RWPE2 (cell line): ENCODE data around the gene ANKRD28.
"Not testable (repeated sequence)": the region's sequence is repeated elsewhere in the genome, so short reads cannot be mapped to it uniquely, and the experiment has no call there.

ENCODE experiments used
- ATAC-seq: fragments of 200-7000 bp; cut with Tn5 transposase; 3 replicates; pipeline ENCODE4 v1.9.1; 2021; ENCODE audit warnings: low read depth
- DNase-seq: peaks from one replicate; pipeline ENCODE4 v3.0.0-alpha.2; 2020; ENCODE audit warnings: low spot score
- H3K27ac ChIP-seq: fragments of 450-650 bp; 2 replicates; pipeline ENCODE4 v1.5.1; 2017; ENCODE audit warnings: mild to moderate bottlenecking; ENCODE audit not compliant: poor library complexity, severe bottlenecking
- H3K27me3 ChIP-seq: fragments of 250-450 bp; sonication (Bioruptor Pico); 2 replicates; pipeline ENCODE4 v1.5.1; 2021; ENCODE audit warnings: mild to moderate bottlenecking, moderate library complexity; ENCODE audit not compliant: insufficient read depth, poor library complexity, severe bottlenecking
- H3K36me3 ChIP-seq: fragments of 250-450 bp; sonication (Bioruptor Pico); 2 replicates; pipeline ENCODE4 v1.5.1; 2020; ENCODE audit warnings: low read depth, mild to moderate bottlenecking, moderate library complexity
- H3K4me1 ChIP-seq: fragments of 250-450 bp; sonication (Bioruptor Pico); 2 replicates; pipeline ENCODE4 v1.5.1; 2021; ENCODE audit warnings: mild to moderate bottlenecking, moderate library complexity; ENCODE audit not compliant: insufficient read depth, poor library complexity, severe bottlenecking
- H3K4me3 ChIP-seq: fragments of 250-450 bp; sonication (Bioruptor Pico); 2 replicates; pipeline ENCODE4 v1.5.1; 2021; ENCODE audit warnings: mild to moderate bottlenecking, moderate library complexity; ENCODE audit not compliant: severe bottlenecking
- H3K9me3 ChIP-seq: fragments of 250-450 bp; sonication (Bioruptor Pico); 2 replicates; pipeline ENCODE4 v1.5.1; 2021; ENCODE audit warnings: mild to moderate bottlenecking, moderate library complexity; ENCODE audit not compliant: severe bottlenecking
- TF ChIP-seq, protein P1 (sequence below): fragments of 450-650 bp; IDR thresholded peaks from one replicate; pipeline ENCODE4 v1.5.1; 2017; ENCODE audit warnings: mild to moderate bottlenecking, moderate library complexity; ENCODE audit not compliant: poor library complexity, severe bottlenecking

ANKRD28 gene

DNA sequence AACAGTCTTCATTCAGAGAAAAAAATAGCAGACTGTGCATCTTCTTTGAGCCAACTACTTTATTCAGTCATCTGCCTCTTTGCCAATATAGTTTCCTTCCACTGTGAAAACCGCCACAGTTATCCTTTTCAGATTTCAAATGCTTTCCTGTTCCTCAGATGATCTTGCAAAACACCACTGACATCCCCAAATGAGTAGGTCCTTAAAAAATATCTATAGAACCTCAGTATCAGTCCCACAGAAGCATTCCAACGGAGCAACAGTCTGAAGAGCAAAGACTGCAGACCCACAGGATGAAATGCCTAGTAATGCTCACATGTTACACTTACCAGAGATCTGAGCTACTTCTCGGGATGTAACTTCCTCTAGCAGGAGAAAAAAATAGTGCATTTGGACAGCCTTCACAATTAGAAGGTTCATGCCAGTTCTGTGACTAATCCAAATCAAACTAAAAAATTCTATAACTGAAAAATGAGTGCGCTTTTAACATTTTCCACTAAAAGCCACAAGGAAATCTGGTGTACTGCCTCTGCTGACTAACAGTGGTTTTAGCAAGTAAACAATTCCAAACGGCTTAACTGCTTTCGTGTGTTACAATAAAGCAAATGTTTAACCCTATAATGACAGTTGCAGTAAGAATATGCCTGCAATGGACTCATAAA, at the start of gene ANKRD28:
Gene ANKRD28, minus strand, starts transcription at position 338 of the 662 bp plus-strand sequence. CDS start 1,458 bp downstream, outside the sequence.
- Histone ChIP-seq H3K27ac (peak within 1 kb of the TSS; percentile 99), H3K36me3 (peaks cover 21% of the 10 kb centered on the region), H3K4me1 (peaks cover 55% of the 10 kb centered on the region), H3K27me3 (no peaks in the 10 kb centered on the region), H3K4me3 (peak within 1 kb of the TSS; percentile 33), H3K9me3 (no peaks in the 10 kb centered on the region)
- DNase-seq (no peak), ATAC-seq (peak; percentile 83)
- TF ChIP-seq, protein P1, sequence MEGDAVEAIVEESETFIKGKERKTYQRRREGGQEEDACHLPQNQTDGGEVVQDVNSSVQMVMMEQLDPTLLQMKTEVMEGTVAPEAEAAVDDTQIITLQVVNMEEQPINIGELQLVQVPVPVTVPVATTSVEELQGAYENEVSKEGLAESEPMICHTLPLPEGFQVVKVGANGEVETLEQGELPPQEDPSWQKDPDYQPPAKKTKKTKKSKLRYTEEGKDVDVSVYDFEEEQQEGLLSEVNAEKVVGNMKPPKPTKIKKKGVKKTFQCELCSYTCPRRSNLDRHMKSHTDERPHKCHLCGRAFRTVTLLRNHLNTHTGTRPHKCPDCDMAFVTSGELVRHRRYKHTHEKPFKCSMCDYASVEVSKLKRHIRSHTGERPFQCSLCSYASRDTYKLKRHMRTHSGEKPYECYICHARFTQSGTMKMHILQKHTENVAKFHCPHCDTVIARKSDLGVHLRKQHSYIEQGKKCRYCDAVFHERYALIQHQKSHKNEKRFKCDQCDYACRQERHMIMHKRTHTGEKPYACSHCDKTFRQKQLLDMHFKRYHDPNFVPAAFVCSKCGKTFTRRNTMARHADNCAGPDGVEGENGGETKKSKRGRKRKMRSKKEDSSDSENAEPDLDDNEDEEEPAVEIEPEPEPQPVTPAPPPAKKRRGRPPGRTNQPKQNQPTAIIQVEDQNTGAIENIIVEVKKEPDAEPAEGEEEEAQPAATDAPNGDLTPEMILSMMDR = peak; percentile 27

GRCh38 chr3:15847239-15847638, 49.5 kb upstream of the ANKRD28 start:
- Histone ChIP-seq H3K36me3 (peaks cover 4% of the 10 kb centered on the region; the same call in 1 of the 2 replicates), H3K4me1 (no peaks in the 10 kb centered on the region), H3K9me3 (peaks cover 3% of the 10 kb centered on the region), H3K4me3 (no peak overlapping the region), H3K27me3 (no peaks in the 10 kb centered on the region), H3K27ac (no peak overlapping the region)
- ATAC-seq = no peak
- TF ChIP-seq, protein P1 = no peak
- DNase-seq = no peak

DNA sequence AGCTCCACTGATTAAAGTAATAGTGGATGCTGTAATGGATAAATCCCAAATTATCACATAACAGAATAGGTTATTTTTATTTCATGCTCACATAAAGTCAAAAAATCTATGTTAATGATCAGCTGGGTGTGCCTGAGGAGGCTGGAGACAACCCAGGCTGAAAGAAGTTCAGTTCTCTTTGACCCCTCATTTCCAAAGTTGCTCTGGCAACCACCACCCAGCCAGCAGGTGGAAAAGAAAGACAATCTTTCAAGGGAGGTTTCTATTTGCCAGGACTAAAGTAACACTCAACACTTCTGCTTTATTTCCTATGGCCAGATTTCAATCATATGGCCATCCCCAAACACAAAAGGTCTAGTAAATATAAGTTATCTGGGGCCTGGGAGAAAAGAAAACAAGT, 48.8 kb upstream of the ANKRD28 start:
- Histone ChIP-seq H3K9me3 (peaks cover 4% of the 10 kb centered on the region), H3K4me3 (no peak overlapping the region), H3K36me3 (peaks cover 4% of the 10 kb centered on the region; the same call in 1 of the 2 replicates), H3K27ac (no peak overlapping the region), H3K27me3 (no peaks in the 10 kb centered on the region), H3K4me1 (no peaks in the 10 kb centered on the region)
- DNase-seq (no peak), ATAC-seq (no peak)
- TF ChIP-seq, protein P1 = no peak

GRCh38 chr3:15845475-15845874, 47.7 kb upstream of the ANKRD28 start:
- no peak overlapping the region for H3K27ac ChIP-seq
- no peaks in the 10 kb centered on the region for H3K27me3 ChIP-seq
- DNase-seq = no peak
- TF ChIP-seq, protein P1 = no peak
- no peaks in the 10 kb centered on the region for H3K4me1 ChIP-seq
- no peak overlapping the region for H3K4me3 ChIP-seq
- no peak for ATAC-seq
- peaks cover 4% of the 10 kb centered on the region; the same call in 1 of the 2 replicates for H3K36me3 ChIP-seq
- peaks cover 12% of the 10 kb centered on the region for H3K9me3 ChIP-seq

- ATAC-seq = no peak
- Histone ChIP-seq H3K27me3 (no peaks in the 10 kb centered on the region), H3K4me3 (no peak overlapping the region), H3K9me3 (peaks cover 12% of the 10 kb centered on the region), H3K4me1 (no peaks in the 10 kb centered on the region), H3K36me3 (peaks cover 4% of the 10 kb centered on the region; the same call in 1 of the 2 replicates), H3K27ac (no peak overlapping the region)
- DNase-seq = no peak
- TF ChIP-seq, protein P1 = no peak
These were observed 47.1 kb upstream of the ANKRD28 start for GRCh38 chr3:15844889-15845288.

DNA sequence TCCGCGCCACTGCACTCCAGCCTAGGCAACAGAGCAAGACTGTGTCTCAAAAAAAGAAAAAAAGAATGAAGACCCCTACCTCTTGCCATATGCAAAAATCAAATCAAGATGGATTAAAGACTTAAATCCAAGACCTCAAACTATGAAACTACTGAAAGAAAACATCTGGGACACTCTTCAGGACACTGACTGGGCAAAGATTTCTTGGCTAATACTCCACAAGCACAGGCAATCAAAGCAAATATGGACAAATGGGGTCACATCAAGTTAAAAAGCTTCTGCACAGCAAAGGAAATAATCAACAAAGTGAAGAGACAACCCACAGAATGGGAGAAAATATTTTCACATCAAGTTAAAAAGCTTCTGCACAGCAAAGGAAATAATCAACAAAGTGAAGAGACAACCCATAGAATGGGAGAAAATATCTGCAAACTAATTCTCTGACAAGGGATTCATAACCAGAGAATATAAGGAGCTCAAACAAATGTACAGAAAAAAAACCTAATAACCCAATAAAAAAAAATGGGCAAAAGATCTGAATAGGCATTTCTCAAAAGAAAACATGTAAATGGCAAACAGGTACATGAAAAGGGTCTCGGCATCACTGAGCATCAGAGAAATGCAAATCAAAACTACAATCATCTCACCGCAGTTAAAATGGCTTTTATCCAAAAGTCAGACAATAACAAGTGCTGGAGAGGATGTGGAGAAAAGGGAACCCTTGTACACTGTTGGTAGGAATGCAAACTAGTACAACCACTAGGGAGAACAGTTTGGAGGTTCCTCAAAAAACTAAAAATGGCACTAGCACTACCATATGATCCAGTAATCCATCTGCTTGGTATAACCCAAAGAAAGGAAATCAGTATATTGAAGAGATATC, 43.6 kb upstream of the ANKRD28 start:
- ATAC-seq, DNase-seq: not testable (repeated sequence)

More for the DNA sequence above, 43.6 kb upstream of the ANKRD28 start:
- not testable (repeated sequence) for H3K27me3 ChIP-seq, H3K27ac ChIP-seq, H3K4me1 ChIP-seq, H3K9me3 ChIP-seq, H3K4me3 ChIP-seq, H3K36me3 ChIP-seq
